ENCODE measurements around the gene PRAC2.

DNA sequence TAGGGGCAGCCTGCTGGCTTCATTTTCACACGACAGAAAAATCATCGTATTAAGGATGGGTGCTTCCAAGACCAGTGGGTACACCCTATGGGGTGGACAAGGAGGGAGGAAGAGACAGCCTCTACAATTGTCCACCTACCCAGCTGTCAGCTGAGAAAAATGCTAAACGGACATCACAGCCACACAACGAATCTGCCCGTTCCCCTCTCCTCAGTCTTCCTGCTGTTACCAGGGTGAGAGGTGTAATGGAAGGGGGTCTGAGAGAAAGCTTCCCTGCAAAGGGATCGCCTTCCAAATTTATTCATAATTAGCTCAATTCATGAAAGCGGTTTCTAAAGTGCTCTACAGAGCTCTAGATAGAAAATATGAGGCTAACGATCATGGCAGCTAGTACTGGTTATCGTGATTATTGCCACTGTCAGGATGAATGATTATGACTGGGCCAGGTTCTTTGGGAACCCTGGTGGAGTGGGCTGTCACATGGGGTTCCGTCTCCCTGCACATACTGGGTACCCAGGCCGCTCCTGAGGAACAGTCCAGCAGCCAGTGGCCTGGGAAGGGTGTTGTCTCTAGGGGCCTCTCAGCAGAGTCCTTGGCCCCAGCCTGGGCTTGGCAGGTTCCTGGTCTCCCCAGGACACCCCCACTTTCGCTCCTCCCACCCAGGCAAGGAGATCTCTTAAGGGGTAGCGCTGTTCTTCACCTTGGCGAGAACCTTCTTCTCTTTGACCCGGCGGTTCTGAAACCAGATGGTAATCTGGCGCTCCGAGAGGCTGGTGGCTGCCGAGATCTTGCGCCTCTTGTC is 3.3 kb downstream of the PRAC2 start:
- TF ChIP-seq, protein P1, sequence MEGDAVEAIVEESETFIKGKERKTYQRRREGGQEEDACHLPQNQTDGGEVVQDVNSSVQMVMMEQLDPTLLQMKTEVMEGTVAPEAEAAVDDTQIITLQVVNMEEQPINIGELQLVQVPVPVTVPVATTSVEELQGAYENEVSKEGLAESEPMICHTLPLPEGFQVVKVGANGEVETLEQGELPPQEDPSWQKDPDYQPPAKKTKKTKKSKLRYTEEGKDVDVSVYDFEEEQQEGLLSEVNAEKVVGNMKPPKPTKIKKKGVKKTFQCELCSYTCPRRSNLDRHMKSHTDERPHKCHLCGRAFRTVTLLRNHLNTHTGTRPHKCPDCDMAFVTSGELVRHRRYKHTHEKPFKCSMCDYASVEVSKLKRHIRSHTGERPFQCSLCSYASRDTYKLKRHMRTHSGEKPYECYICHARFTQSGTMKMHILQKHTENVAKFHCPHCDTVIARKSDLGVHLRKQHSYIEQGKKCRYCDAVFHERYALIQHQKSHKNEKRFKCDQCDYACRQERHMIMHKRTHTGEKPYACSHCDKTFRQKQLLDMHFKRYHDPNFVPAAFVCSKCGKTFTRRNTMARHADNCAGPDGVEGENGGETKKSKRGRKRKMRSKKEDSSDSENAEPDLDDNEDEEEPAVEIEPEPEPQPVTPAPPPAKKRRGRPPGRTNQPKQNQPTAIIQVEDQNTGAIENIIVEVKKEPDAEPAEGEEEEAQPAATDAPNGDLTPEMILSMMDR (conservative IDR thresholded peaks at IDR 0.05 in 1 of 2, IDR thresholded peaks at IDR 0.05 in 1 of 2; ENCODE audit: low read depth in 1 of 2, low read length in 2 of 2) = no peak
- no peak for TF ChIP-seq EZH2 (IDR thresholded peaks at IDR 0.05; ENCODE audit: low read length, missing control alignments)

Measured in fibroblast of lung (primary cell).